ENCODE measurements around the gene PLCG2. TPM values are rescaled to one million over a fixed set of nuclear protein-coding genes. Genes with fewer than 3 reads are reported as not detected.

The PLCG2 gene
- total and polyA plus RNA-seq, 3 donors from 2014 or later = 6.8 to 11.3 (median 8.0) TPM

DNA sequence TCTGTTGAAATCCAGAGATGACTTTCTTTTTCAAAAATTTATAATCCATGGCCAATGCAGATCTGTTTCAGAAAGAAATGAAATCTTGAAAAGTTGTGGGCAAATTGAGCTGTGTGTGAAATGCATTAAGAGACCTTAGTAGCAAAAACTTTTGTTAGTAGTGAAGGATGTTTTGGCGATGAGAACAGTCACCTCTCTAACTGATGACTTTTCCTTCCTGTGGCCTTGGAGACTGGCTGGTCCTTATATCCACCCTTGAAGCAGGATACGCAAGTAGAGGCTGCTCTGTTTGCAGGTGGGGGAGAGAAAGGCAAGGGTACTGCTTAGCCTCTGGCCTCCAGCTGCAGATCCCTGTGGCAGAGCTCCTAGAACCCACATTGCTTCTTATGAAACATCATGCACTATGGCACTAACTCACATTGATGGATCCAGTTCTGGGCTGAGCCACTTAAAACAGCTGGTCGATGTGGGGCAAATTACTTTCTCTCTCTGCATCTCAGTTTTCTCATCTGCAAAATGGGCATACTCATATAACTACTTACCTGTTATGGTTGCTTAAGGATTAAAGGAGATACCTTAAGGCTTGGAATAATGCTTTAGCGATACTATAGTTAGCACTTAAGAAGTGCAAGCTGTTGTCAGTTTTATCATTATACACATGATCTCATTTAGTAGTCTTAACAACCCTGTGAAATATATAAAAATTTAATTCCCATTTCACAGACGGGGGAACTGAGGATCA is 142.9 kb downstream of the PLCG2 start:
- intact Hi-C loops (cut with DNase I; ENCODE audit: low total_unique reads) = no loop called here
- WGBS, 2 donors = 82 to 89% methylated on average over 5 of the region's 5 CpGs
- Histone ChIP-seq H3K27me3 (no peaks in the 10 kb centered on the region), H3K9me3 (no peaks in the 10 kb centered on the region), H3K27ac (no peak overlapping the region), H3K4me1 (no peaks in the 10 kb centered on the region), H3K36me3 (ENCODE audit: low read depth, missing control alignments) (no peaks in the 10 kb centered on the region), H3K4me3 (no peak overlapping the region)
- no peak for TF ChIP-seq POLR2A (IDR thresholded peaks at IDR 0.05)
- TF ChIP-seq, protein P1, sequence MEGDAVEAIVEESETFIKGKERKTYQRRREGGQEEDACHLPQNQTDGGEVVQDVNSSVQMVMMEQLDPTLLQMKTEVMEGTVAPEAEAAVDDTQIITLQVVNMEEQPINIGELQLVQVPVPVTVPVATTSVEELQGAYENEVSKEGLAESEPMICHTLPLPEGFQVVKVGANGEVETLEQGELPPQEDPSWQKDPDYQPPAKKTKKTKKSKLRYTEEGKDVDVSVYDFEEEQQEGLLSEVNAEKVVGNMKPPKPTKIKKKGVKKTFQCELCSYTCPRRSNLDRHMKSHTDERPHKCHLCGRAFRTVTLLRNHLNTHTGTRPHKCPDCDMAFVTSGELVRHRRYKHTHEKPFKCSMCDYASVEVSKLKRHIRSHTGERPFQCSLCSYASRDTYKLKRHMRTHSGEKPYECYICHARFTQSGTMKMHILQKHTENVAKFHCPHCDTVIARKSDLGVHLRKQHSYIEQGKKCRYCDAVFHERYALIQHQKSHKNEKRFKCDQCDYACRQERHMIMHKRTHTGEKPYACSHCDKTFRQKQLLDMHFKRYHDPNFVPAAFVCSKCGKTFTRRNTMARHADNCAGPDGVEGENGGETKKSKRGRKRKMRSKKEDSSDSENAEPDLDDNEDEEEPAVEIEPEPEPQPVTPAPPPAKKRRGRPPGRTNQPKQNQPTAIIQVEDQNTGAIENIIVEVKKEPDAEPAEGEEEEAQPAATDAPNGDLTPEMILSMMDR (IDR thresholded peaks at IDR 0.05) = no peak
- DNase-seq = no peak

DNA sequence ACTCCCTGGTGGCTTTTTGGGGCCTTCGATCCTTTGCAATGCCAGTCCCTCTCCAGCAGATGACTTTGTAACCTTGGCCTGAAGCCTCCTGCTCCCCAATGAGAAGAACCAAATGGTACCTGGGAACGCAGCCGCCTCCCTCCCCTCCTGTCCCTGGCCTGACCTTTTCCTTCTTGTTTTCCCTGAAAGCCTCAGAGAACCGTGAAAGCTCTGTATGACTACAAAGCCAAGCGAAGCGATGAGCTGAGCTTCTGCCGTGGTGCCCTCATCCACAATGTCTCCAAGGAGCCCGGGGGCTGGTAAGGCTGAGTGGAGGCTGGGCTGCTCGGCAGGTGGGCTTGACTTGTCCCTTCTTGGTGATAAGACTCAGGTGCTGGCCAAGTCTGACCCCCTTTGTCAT is 144.2 kb downstream of the PLCG2 start:
- Histone ChIP-seq H3K27me3 (no peaks in the 10 kb centered on the region), H3K9me3 (no peaks in the 10 kb centered on the region), H3K36me3 (ENCODE audit: low read depth, missing control alignments) (no peaks in the 10 kb centered on the region), H3K27ac (no peak overlapping the region), H3K4me1 (no peaks in the 10 kb centered on the region), H3K4me3 (no peak overlapping the region)
- no peak for DNase-seq
- intact Hi-C loops (cut with DNase I; ENCODE audit: low total_unique reads) = no loop called here
- TF ChIP-seq, protein P1 (IDR thresholded peaks at IDR 0.05) = no peak
- TF ChIP-seq POLR2A (IDR thresholded peaks at IDR 0.05) = no peak
- 78 to 81% methylated on average over 9 of the region's 9 CpGs for WGBS, 2 donors

DNA sequence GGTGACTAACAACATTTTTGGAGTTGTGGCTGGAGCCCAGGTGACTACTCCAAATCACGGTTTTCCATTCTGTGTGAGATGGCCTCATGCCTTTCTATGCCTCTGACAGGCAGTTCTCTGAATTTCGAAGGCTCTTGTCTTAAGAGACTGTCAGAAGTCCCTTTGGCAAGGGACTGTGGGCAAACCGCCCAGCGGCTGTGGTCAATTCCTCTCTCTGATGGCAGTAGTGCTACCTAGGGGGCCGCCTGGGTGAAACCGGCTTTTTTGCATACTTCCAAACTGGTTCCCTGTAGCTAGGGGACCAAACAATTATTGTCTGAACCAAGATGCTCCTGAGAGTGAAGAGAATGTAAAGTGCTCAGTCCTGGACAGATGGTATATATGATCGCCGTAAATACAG is 145.9 kb downstream of the PLCG2 start:
- intact Hi-C loops (cut with DNase I; ENCODE audit: low total_unique reads) = no loop called here
- Histone ChIP-seq H3K27ac (no peak overlapping the region), H3K36me3 (ENCODE audit: low read depth, missing control alignments) (no peaks in the 10 kb centered on the region), H3K27me3 (no peaks in the 10 kb centered on the region), H3K4me1 (no peaks in the 10 kb centered on the region), H3K4me3 (no peak overlapping the region), H3K9me3 (no peaks in the 10 kb centered on the region)
- WGBS, 2 donors = 85 to 98% methylated on average over 8 of the region's 8 CpGs
- TF ChIP-seq, protein P1 (IDR thresholded peaks at IDR 0.05) = no peak
- no peak for TF ChIP-seq POLR2A (IDR thresholded peaks at IDR 0.05)
- DNase-seq = no peak

DNA sequence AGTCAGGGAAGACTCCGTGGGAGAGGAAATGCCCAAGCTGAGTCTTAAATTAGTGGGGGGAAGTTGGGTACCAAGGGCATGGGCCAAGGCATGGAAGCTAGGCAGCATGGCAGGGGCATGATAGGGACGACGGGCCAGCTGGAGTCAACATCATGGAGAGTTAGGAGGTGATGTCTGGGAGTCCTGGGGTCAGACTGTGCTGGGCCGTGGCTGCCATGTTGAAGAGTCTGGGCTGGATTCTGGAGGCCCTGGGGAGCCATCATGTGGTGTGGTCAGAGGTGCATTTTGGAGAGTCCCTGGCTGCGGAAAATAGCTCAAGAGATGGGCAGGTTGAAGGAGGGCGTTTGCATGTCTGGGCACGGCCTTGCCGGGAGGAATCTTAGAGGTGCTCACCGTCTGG is 146.9 kb downstream of the PLCG2 start:
- H3K27me3 ChIP-seq = no peaks in the 10 kb centered on the region
- DNase-seq = no peak
- H3K4me3 ChIP-seq = no peak overlapping the region
- no peaks in the 10 kb centered on the region for H3K4me1 ChIP-seq
- 89 to 91% methylated on average over 8 of the region's 9 CpGs for WGBS, 2 donors
- H3K36me3 ChIP-seq (ENCODE audit: low read depth, missing control alignments) = no peaks in the 10 kb centered on the region
- no peak for TF ChIP-seq POLR2A (IDR thresholded peaks at IDR 0.05)
- TF ChIP-seq, protein P1 (IDR thresholded peaks at IDR 0.05) = no peak
- no peaks in the 10 kb centered on the region for H3K9me3 ChIP-seq
- intact Hi-C loops (cut with DNase I; ENCODE audit: low total_unique reads) = no loop called here
- H3K27ac ChIP-seq = no peak overlapping the region
